ENCODE results near the gene DAZAP1. TPM values are rescaled to one million over a fixed set of nuclear protein-coding genes. Genes with fewer than 3 reads are reported as not detected.

The DAZAP1 gene
- total RNA-seq (42.4 and 46.8 TPM in 2 replicates), polyA plus RNA-seq (35.8 and 37.9 TPM in 2 replicates)

- H3K27ac ChIP-seq, result peak within 1 kb of the TSS; percentile 99
- H3K9me3 ChIP-seq (ENCODE audit: low read depth), result no peaks in the 10 kb centered on the region
- no peaks in the 10 kb centered on the region for H3K36me3 ChIP-seq (replicated peaks; ENCODE audit: insufficient read depth, low read depth)
- H3K4me1 ChIP-seq (ENCODE audit: insufficient read depth), result peaks cover 35% of the 10 kb centered on the region
- TF ChIP-seq, protein P1, sequence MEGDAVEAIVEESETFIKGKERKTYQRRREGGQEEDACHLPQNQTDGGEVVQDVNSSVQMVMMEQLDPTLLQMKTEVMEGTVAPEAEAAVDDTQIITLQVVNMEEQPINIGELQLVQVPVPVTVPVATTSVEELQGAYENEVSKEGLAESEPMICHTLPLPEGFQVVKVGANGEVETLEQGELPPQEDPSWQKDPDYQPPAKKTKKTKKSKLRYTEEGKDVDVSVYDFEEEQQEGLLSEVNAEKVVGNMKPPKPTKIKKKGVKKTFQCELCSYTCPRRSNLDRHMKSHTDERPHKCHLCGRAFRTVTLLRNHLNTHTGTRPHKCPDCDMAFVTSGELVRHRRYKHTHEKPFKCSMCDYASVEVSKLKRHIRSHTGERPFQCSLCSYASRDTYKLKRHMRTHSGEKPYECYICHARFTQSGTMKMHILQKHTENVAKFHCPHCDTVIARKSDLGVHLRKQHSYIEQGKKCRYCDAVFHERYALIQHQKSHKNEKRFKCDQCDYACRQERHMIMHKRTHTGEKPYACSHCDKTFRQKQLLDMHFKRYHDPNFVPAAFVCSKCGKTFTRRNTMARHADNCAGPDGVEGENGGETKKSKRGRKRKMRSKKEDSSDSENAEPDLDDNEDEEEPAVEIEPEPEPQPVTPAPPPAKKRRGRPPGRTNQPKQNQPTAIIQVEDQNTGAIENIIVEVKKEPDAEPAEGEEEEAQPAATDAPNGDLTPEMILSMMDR (IDR thresholded peaks at IDR 0.05; ENCODE audit: poor library complexity), result no peak
- no peak for TF ChIP-seq EZH2 (IDR thresholded peaks at IDR 0.05; ENCODE audit: borderline replicate concordance)
- no peak for TF ChIP-seq EZH2phosphoT487 (IDR thresholded peaks at IDR 0.05; ENCODE audit: low read depth, severe bottlenecking, unreplicated experiment)
- H3K27me3 ChIP-seq, result no peaks in the 10 kb centered on the region
- peak within 1 kb of the TSS; percentile 60 for H2AFZ ChIP-seq
- WGBS (ENCODE audit: low lambda C conversion rate, missing lambda C conversion rate), result 1% methylated on average over 15 of the region's 121 CpGs
- H4K20me1 ChIP-seq (ENCODE audit: insufficient read depth, poor library complexity, severe bottlenecking), result peaks cover 48% of the 10 kb centered on the region
- DNase-seq (ENCODE audit: low spot score), result peak; percentile 84
- peaks cover 50% of the 10 kb centered on the region for H3K79me2 ChIP-seq
- H3K4me3 ChIP-seq, result peak within 1 kb of the TSS; percentile 100
- no peaks in the 10 kb centered on the region for H3K9me2 ChIP-seq (replicated peaks; ENCODE audit: insufficient read depth)
- H3K4me2 ChIP-seq, result peak within 1 kb of the TSS; percentile 99
These were observed at the start of gene DAZAP1 for GRCh38 chr19:1407528-1408299. Gene DAZAP1, plus strand, starts transcription at chr19:1407586. Its CDS starts 188 bp downstream, at chr19:1407774.

DNA sequence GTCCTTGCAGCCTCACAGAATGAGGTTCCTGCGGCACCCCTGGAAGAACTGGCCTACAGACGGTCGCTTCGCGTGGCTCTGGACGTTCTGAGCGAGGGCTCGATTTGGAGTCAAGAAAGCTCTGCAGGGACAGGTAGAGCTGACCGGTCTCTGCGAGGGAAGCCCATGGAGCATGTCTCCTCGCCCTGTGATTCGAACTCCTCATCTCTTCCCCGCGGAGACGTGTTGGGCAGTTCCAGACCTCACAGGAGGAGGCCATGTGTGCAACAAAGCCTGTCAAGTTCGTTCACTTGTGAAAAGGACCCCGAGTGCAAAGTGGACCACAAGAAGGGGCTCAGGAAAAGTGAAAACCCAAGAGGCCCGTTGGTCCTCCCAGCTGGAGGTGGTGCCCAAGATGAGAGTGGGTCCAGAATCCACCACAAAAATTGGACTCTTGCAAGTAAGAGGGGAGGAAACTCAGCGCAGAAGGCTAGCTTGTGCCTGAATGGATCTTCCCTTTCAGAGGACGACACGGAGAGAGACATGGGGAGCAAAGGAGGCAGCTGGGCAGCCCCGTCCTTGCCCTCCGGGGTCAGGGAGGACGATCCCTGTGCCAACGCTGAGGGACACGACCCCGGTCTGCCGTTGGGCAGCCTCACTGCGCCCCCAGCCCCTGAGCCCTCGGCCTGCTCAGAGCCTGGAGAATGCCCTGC is 47.1 kb upstream of the DAZAP1 start:
- H3K4me2 ChIP-seq, result peak overlapping the region; percentile 51
- H4K20me1 ChIP-seq (ENCODE audit: insufficient read depth, poor library complexity, severe bottlenecking), result peaks cover 9% of the 10 kb centered on the region
- H3K4me3 ChIP-seq, result no peak overlapping the region
- H3K4me1 ChIP-seq (ENCODE audit: insufficient read depth), result peaks cover 18% of the 10 kb centered on the region
- no peaks in the 10 kb centered on the region for H3K9me3 ChIP-seq (ENCODE audit: low read depth)
- TF ChIP-seq EZH2 (IDR thresholded peaks at IDR 0.05; ENCODE audit: borderline replicate concordance) (no peak), EZH2phosphoT487 (IDR thresholded peaks at IDR 0.05; ENCODE audit: low read depth, severe bottlenecking, unreplicated experiment) (no peak)
- TF ChIP-seq, protein P1 (IDR thresholded peaks at IDR 0.05; ENCODE audit: poor library complexity), result no peak
- no peak overlapping the region for H3K27ac ChIP-seq
- H3K27me3 ChIP-seq, result no peaks in the 10 kb centered on the region
- H2AFZ ChIP-seq, result no peak overlapping the region
- H3K79me2 ChIP-seq, result peaks cover 22% of the 10 kb centered on the region
- WGBS (ENCODE audit: low lambda C conversion rate, missing lambda C conversion rate), result 89% methylated on average over 30 of the region's 30 CpGs
- no peak for DNase-seq (ENCODE audit: low spot score)
- H3K36me3 ChIP-seq (replicated peaks; ENCODE audit: insufficient read depth, low read depth), result no peaks in the 10 kb centered on the region
- no peaks in the 10 kb centered on the region for H3K9me2 ChIP-seq (replicated peaks; ENCODE audit: insufficient read depth)

GRCh38 chr19:1360818-1361461 is 46.4 kb upstream of the DAZAP1 start:
- no peaks in the 10 kb centered on the region for H3K9me2 ChIP-seq (replicated peaks; ENCODE audit: insufficient read depth)
- H3K27ac ChIP-seq, result peak overlapping the region; percentile 11
- peaks cover 8% of the 10 kb centered on the region for H4K20me1 ChIP-seq (ENCODE audit: insufficient read depth, poor library complexity, severe bottlenecking)
- H3K4me2 ChIP-seq, result peak overlapping the region; percentile 51
- H3K9me3 ChIP-seq (ENCODE audit: low read depth), result no peaks in the 10 kb centered on the region
- no peaks in the 10 kb centered on the region for H3K36me3 ChIP-seq (replicated peaks; ENCODE audit: insufficient read depth, low read depth)
- peak; percentile 37 for DNase-seq (ENCODE audit: low spot score)
- H3K79me2 ChIP-seq, result peaks cover 16% of the 10 kb centered on the region
- no peak overlapping the region for H3K4me3 ChIP-seq
- peaks cover 14% of the 10 kb centered on the region for H3K4me1 ChIP-seq (ENCODE audit: insufficient read depth)
- TF ChIP-seq EZH2 (IDR thresholded peaks at IDR 0.05; ENCODE audit: borderline replicate concordance) (no peak), EZH2phosphoT487 (IDR thresholded peaks at IDR 0.05; ENCODE audit: low read depth, severe bottlenecking, unreplicated experiment) (no peak)
- TF ChIP-seq, protein P1 (IDR thresholded peaks at IDR 0.05; ENCODE audit: poor library complexity), result no peak
- no peak overlapping the region for H2AFZ ChIP-seq
- WGBS (ENCODE audit: low lambda C conversion rate, missing lambda C conversion rate), result 60% methylated on average over 31 of the region's 31 CpGs
- no peaks in the 10 kb centered on the region for H3K27me3 ChIP-seq

Measured in hepatocyte (in vitro differentiated cells).